GM21390 (cell line): ENCODE data around the gene VTI1A.
"Not testable (repeated sequence)": the region's sequence is repeated elsewhere in the genome, so short reads cannot be mapped to it uniquely, and the experiment has no call there.

Experiments
- ATAC-seq: cut with Tn5 transposase; IDR thresholded peaks from one replicate; pipeline ENCODE4 v1.9.1; 2021; ENCODE audit not compliant: unreplicated experiment

The VTI1A gene

DNA sequence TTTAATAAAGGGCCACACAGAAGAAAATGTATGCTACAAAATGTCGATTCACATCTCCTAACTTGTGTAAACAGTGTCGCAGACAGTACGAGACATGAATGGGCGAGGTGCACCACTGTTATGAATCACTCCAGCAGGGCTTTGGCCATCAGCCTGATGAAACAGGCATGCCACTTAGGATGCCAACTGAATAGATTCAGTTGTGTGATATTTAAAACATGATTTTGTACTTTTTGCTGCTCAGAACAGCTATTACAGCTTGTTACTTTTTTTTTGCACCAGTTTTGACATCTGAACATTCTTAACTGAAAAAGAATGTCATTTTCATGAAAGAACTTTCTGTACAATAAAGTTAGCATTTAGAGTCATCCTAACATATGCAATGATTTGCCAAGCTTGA is 138.1 kb downstream of the VTI1A start:
- ATAC-seq, result no peak

DNA sequence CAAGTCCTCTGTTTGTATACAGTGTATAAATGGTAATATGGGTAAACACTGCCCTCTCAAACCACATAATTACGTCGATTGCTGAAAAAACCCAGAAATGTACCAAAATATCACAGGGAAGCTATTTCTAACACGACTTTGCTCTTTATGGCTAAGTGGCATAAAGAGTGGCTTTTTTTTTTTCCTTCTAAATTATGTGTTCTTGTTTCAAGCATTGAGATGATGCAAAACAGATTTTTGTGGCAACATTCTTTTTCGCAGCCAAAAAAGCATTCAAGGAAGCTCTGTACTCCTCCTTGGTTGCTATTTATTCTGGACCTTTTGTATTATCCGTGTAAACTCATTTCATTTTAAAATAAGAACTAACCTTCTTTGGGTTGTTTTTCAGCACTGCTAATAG is 138.9 kb downstream of the VTI1A start:
- no peak for ATAC-seq

DNA sequence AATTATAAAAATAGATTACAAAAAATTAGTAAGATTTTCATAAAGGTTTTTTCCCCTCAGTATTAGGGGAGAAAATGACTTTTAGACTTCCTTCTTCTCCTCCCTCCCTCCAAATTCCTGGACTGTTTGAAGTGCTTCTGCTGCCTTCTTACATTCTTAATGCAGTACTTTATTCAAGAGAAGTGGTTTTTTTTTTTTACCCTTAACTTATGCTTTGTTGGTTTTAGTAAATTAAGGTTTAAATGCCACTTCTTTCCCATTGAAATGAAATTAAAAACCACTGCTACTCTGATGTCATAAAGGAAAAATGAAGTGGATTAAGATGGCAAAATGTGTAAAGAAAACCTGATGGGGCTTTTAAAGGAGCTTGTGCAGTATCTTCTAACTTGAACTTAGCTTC is 140.7 kb downstream of the VTI1A start:
- ATAC-seq, result no peak

DNA sequence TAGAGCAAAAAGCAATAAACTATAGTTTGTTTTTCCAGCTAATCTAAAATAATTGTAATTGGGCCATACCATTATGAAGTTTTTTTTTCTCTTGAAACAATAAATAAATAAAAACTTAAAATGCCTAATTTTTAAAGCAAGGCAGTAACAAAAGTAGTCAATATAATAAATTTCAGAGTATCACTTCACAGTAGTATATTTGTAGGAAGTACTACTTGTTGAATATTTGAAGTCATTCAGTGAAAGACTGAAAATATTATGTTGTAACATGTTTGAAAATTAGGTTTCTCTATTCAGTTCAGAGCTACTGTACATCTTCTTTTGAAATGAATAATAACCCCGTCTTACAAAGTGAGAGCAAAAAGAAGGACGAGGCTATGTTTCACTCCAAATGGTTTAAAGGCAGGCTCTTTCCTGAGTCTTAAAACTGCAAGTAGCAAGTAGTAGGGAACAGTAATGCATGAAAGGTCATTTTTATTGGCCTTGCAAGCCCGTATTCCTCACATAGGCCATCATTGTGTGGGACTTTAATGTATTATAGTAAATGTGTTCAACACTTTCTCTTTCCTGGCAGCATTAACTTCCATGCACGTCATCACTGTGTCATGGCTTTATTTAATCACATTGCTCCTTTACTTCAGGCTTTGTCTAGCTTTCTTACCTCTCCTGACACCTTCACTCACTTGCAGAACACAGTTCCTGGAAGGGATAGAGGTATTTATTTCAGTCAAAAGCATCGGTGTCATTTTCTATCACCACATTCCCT is 141.4 kb downstream of the VTI1A start:
- ATAC-seq, result no peak

DNA sequence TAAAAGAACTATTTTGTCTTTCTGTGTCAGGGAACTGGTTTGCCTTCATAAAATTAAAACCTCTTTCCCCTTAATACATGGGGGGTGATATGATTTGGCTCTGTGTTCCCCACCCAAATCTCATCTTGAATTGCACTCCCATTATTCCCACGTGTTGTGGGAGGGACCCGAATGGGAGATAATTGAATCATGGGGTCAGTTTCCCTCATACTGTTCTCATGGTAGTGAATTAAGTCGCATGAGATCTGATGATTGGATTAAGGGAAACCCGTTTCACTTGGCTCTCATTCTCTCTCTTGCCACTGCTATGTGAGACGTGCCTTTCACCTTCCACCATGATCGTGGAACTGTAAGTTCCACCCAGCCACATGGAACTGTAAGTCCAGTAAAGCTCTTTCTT is 142.1 kb downstream of the VTI1A start:
- no peak for ATAC-seq

DNA sequence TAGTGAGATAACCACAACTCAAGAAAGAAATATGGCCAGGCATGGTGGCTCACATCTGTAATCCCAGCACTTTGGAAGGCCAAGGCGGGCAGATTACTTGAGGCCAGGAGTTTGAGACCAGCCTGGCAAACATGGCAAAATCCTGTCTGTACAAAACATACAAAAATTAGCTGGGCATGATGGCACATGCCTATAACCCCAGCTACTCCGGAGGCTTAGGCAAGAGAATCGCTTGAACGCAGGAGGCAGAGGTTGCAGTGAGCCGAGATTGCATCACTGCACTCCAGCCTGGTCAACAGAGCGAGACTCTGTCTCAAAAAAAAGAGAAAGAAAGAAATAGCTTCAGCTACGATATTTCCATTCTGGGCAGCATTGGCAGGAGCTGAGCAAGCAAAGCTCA is 143.8 kb downstream of the VTI1A start:
- not testable (repeated sequence) for ATAC-seq

DNA sequence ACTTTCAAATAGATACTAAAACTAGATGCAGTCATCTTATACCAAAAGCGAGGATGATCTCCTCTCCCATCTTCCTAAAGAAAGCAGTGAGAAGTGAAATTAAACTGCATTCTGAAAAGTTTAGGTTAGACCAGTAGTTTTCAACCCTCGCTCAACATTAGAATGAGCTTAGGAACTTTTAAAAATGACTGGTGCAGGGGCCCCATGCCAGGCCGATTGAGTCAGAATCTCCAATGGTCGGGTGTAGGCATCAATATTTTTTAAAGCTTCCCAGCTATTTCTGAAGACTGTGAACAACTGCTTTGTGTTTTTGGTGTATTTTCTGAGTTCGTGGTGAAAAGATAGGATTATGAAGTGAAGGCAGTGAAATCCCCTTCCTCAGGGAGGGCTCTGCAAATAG is 146.0 kb downstream of the VTI1A start:
- no peak for ATAC-seq

DNA sequence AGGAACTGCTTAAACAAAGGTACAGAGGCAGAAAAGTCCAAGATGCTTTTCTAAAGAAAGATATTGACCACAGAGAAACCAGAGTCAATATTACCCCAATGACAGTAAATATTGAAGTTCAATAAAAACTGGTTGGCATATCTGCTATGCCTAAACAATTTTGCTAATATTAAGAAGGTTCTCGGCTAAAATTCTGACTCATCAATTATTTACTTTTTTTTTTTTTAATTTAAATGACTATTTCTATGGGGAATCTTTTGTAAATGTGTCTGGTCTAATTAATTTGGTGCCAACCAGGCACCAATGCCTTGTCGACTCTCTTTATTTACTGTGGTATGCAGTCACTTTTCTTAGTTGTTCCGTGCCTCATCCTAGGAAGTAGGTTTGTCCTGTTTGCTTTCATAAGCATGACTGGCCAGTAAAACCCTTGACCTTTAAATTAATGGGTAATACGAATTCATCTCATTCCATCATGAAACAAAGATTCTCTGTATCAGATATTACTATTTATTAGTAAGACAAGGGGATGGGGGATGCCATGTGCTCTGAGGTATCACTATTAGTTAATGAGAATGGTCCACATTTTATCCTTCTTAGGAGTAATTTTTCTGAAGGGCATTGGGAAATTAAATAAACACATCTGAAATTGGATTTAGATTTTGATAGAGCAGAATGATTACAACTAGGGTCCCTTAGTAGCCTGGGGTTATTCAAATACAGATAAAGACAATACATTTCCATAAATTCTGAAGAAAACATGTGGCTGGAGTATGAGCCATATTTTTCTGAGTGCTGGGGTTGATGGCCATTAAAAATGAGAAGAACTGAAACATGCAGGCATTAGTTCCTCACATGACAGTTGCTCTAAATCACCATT is 154.4 kb downstream of the VTI1A start:
- no peak for ATAC-seq

DNA sequence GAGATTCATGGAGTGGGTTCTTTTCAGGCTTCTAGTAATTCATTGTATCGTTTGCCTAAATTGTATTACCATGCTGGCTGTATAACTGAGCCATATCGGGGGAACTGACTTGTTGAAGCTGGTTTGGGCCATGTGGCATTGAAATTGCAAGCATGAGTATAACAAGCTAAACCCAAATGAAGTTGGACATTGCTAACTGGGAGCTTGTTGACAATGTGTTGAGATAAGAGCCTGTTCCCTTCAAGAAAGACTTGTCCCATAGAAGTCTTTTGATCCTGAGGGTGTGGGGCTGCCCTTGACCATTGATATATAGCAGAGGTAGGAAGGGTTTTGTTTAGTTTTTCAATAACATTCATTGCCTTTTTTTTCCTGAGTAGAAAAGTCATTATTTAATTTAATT is 156.0 kb downstream of the VTI1A start:
- no peak for ATAC-seq

DNA sequence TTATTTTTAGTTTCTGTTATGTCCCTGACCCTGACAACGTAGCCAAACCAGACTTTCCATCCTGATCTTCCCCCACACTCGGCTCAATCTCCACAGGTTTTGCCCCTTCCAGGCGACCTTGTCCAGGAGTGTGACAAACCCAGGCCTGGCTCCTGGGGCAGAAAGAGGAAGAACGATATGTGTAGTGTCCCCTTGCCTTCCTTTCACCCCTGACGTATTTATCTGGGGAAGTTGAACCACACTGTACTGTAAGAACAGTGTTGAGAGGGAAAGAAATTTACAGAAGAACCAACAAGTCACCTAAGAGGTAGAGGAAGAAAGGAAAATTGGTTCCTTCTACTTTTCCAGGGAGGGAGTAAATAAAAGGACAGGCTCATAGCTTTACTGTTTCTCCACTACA is 158.0 kb downstream of the VTI1A start:
- no peak for ATAC-seq

DNA sequence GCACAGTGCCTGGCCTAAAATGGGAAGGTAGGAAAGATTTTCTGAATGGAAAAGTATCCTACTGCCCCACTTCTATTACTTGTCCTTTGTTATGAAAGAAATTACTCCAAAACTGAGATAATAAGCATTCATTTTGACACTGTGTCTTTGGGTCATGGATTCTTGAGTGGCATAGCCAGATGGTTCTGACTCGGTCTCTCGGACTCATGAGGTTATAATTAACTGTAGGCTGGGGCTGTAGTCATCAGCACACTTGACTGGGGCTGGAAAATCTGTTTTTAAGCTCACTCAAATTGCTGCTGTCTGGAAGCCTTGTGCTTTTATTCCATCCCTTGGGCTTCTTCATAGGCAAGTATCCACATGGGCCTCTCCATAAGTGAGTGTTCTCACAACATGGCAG is 160.5 kb downstream of the VTI1A start:
- no peak for ATAC-seq

DNA sequence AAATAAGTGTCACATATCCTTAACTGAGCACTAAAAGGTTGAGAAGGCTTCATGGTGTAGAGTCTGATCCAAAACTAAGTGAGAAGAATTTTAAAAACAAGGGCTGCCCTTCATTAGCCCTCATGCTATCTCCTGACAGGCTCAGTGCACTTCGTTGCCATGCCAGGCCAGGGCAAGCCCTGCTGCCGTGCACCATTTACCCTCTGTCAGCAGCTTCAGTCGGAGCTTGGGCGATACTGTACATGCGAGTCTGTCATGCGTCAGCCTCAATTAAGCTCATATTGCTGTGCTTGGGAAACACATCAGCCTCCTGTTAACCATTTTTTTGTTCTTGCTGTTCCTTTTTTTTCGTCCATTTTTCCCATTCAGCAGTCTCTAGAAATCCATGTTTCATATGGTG is 166.6 kb downstream of the VTI1A start:
- ATAC-seq, result no peak

DNA sequence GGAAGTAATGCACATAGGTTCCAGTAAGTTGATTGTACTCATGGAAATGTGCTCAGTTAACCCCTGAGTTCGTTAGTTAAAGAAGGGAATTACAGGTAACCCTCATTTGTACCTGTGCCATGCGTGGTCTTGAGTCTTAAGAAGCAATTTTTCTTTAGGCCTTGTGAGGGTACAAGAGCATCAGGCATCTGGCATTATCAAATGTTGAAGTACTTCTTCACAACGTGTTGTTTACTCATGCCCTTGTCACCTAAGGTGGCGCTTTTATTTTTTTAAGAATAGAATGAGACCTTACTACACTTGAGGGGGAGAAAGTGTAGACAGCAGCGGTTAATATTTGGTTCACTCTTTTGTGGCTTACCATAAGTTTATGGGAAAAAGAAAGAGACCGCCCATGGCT is 167.1 kb downstream of the VTI1A start:
- no peak for ATAC-seq

DNA sequence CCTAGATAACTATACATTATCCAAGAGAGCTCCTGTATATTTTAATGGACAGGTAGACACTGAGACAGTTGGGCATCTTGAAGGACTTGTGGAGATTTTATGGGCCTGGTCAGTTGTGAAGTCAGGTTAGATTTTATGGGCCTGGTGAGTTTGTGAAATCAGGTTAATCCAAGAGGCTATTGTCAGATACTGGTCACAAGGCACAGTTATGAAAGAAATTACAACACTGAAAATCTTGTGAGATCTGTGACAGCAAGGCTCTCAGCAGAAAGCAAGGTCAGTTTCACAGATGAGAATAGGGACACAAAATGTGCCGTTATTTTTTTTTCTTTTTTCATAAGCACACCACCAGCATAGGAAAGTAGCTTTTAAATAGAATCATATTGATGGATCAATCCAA is 167.6 kb downstream of the VTI1A start:
- no peak for ATAC-seq

DNA sequence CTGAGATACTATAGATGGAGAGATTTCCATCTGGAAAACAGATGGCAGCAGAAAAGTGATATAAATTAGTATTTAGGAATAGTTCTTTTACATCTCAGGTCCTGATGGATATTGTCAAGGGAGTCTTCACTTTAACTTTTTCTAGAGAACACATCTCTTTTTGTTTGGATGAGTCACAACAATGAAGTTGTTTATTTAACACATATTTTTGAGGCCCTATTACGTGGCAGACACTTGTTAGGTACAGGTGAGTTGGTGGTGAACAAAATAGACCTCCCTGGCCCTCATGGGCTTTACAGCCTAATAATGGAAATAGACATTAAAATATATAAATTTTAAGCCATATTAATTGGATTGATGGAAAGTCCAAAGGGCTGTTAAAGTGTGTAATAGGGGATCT is 168.3 kb downstream of the VTI1A start:
- no peak for ATAC-seq

DNA sequence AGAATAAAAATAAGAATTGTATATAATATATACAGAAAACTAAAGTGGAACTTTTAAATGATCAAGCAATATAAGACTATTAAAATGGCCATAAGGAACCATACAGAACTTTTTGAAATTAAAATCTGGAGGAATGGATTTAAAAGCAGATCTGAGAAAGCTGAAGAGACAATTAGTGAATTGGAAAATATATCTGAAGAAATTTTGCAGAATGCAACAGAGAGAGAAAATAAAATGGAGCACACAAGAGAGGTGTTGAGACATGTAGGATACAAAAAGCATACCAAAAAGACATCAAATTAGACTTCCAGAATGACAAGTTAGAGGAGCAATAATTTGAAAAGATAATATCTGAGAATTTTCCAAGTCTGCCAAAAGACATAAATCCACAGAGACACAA is 169.6 kb downstream of the VTI1A start:
- ATAC-seq, result no peak

DNA sequence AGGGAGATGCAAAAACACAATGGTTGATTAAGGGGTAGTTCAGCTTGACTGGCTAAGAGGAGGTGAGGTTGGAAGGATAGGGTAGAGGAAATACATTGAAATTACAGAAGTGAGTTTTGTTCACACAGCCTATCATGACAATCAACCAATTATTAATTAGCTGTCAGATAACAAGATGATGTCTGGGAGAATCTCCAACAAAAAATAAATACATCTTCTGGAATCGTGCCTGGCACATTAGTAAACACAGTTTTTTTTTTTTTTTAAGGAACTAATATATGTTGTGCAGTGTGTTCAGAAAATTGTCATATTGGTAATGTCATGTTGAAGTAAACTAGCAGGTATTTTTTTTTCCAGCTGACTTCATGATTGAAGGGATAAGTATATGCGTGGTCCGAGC is 171.8 kb downstream of the VTI1A start:
- ATAC-seq, result no peak

DNA sequence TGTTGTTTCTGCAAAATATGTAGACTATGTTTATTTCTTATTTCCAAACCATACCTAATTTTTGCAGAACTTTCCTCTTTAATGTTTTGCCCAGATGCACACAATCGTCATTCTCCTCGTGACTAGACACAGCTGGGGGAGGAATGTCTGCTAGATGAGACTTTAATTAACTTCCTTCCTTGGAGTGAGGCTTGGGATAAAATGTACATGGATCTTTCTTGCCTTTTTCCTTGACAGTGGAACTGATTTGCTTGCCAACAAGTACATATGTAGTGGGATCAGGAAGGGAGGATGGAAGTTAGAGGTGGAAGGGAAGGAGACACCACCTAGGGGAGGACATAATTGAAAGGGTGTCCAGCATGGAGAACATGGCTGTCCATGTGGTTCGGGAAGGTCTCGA is 172.5 kb downstream of the VTI1A start:
- no peak for ATAC-seq

DNA sequence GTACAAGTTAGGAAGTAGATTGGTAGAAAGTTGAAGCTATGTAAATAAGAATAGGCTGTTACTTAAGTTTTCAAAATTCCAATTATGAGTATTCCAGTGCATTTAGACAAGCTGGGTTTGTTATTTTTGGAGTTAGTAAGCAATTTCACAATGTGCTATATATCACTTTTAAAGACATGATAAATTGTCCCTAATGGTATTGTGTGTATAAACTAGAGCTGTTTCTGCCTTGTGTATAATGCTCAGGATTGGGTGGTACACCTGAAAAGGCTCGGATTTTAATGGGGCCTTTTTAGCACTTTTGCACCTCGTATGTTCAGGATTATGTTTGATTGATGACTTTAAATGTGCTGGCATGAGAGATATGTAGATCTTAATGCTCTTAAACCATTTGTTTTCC is 175.8 kb downstream of the VTI1A start:
- ATAC-seq, result no peak

DNA sequence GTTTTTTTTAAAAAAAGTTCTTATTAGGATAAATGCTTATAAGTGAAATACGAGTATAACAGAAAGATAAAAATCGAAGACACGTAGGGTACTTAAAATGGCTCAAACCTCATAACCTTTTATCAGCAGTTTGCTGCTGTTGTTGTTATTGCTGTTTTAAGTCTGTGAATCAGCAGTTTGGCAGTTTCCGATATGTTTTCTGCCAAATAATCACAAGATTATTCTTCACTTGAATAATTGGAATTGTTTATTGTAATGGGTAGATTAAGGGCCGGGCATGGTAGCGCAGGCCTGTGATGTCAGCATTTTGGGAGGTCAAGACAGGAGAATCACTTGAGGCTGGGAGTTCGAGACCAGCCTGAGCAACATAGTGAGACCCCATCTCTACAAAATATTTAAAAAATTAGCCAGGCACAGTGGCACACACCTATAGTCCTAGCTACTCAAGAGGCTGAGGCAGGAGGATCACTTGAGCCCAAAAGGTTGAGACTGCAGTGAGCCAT is 177.6 kb downstream of the VTI1A start:
- ATAC-seq, result no peak

DNA sequence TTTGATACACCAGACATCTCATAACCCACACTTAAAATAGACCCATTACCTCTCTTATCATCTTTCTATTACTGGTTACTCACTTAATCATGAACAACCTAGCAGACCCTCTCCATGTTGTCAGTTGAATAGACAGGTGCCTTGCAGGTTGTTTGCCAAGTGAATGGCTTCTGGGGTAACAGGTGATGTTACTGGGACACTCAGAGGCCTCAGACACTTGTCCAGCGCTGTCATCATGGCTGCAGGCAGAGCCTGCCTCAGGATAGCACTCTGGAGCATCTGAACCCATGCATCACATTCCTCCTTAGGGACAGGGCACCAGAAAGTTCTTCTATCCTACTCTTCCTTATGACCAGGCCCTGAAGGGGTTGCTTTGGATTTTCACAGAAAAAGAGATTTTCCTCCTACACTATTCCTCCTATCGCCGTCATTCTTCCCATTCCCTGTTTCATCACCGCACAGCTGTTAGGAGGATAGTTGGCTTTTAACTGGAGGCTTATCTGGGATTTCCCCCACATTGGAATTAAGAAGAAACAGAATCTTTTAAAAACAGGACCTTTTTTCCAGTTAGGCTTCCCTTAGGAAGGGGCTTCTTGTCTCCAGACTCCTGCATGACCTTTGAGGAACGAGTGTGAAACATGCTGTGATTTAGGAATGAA is 182.1 kb downstream of the VTI1A start:
- no peak for ATAC-seq
